CD4-positive, alpha-beta T cell (primary cell): Measurements from ENCODE around the gene C14orf180. TPM values are rescaled to one million over a fixed set of nuclear protein-coding genes. Genes with fewer than 3 reads are reported as not detected.

ENCODE experiments used
- ATAC-seq: fragments of 200-7000 bp; cut with Tn5 transposase; one replicate; pipeline ENCODE4 v1.10.0; 2022; ENCODE audit warnings: mild to moderate bottlenecking; ENCODE audit not compliant: poor library complexity
- CTCF ChIA-PET: fragments of 350-600 bp; sonication (Branson Sonifier 250); formaldehyde crosslinking; loops from one replicate; lab custom pipeline; 2021; ENCODE audit warnings: antibody characterized with exemption, inconsistent platforms; lab: Charles Lee
- POLR2A ChIA-PET: fragments of 350-600 bp; sonication (Branson Sonifier 250); formaldehyde crosslinking; loops from one replicate; lab custom pipeline; 2021; ENCODE audit warnings: antibody characterized with exemption, inconsistent platforms; lab: Charles Lee
- DNase-seq, 14 experiments: peaks; one replicate each; pipeline ENCODE4 v3.0.0-alpha.2; 2013 to 2020; ENCODE audit warnings: mixed read lengths in 2 of 14
- H3K27ac ChIP-seq, 2 donors: one replicate each; pipeline versions ENCODE4 v1.5.1 to v1.7.0; 2013; ENCODE audit warnings: low read length in 2 of 2, low read depth in 1 of 2, mild to moderate bottlenecking in 1 of 2
- H3K27me3 ChIP-seq, 2 experiments: 1 replicate in 1 of 2; 2 replicates in 1 of 2; pipeline versions ENCODE4 v1.6.1 to v1.7.0; 2013; ENCODE audit warnings: low read length in 2 of 2, control low read depth in 1 of 2, mild to moderate bottlenecking in 1 of 2, moderate library complexity in 1 of 2; ENCODE audit not compliant: insufficient read depth in 2 of 2, control insufficient read depth in 1 of 2
- H3K36me3 ChIP-seq: one replicate; pipeline ENCODE4 v1.6.1; 2013; ENCODE audit warnings: low read length, control low read depth; ENCODE audit not compliant: insufficient read depth
- H3K4me1 ChIP-seq: one replicate; pipeline ENCODE4 v1.6.1; 2013; ENCODE audit warnings: low read length, control low read depth; ENCODE audit not compliant: insufficient read depth
- H3K4me3 ChIP-seq: one replicate; pipeline ENCODE4 v1.5.1; 2013; ENCODE audit warnings: mild to moderate bottlenecking, low read length, moderate library complexity
- H3K9me3 ChIP-seq, 2 experiments: 1 replicate in 1 of 2; 2 replicates in 1 of 2; pipeline versions ENCODE4 v1.6.1 to v1.7.0; 2013; ENCODE audit warnings: low read length in 2 of 2, mild to moderate bottlenecking in 2 of 2, control low read depth in 1 of 2, moderate library complexity in 1 of 2; ENCODE audit not compliant: control insufficient read depth in 1 of 2, insufficient read depth in 1 of 2
- H3K27ac Mint-ChIP-seq: one replicate; pipeline ENCODE4 v1.8.0; 2020; ENCODE audit warnings: mixed read lengths
- H3K27me3 Mint-ChIP-seq: one replicate; pipeline ENCODE4 v1.8.0; 2021; ENCODE audit warnings: mixed read lengths
- H3K36me3 Mint-ChIP-seq: one replicate; pipeline ENCODE4 v1.8.0; 2021; ENCODE audit warnings: low read depth, mixed read lengths
- H3K4me1 Mint-ChIP-seq: one replicate; pipeline ENCODE4 v1.8.0; 2021; ENCODE audit warnings: low read depth, mixed read lengths
- H3K4me3 Mint-ChIP-seq: one replicate; pipeline ENCODE4 v1.8.0; 2020; ENCODE audit warnings: mild to moderate bottlenecking, mixed read lengths
- H3K9me3 Mint-ChIP-seq: one replicate; pipeline ENCODE4 v1.8.0; 2020; ENCODE audit warnings: mixed read lengths
- CTCF ChIP-seq: fragments of 200-600 bp; IDR thresholded peaks from one replicate; pipeline ENCODE4 v1.8.0; 2022; ENCODE audit warnings: antibody characterized with exemption, mild to moderate bottlenecking
- intact Hi-C, 2 experiments: fragments of 100-400 bp; cut with DNase I in 1 of 2; cut with micrococcal nuclease in 1 of 2; formaldehyde crosslinking; loops; one replicate each; pipeline versions ENCODE4 v1.15.1 to v1.9.0; 2023 to 2025; cut with DNase I, micrococcal nuclease
- total RNA-seq, 174 experiments: library from RNA in 2 of 174; stranded (reverse) in 2 of 174; gene quantifications; one replicate each; pipeline ENCODE4 v1.2.3 and lab custom pipeline; 2021 to 2026

The C14orf180 gene
- total RNA-seq, 2 experiments from 2014 or later, result not detected

- Mint-ChIP-seq H3K27ac (no peak overlapping the region), H3K9me3 (no peaks in the 10 kb centered on the region), H3K4me1 (no peaks in the 10 kb centered on the region), H3K36me3 (no peaks in the 10 kb centered on the region), H3K27me3 (peaks cover 28% of the 10 kb centered on the region), H3K4me3 (no peak overlapping the region)
- Histone ChIP-seq H3K4me1 (no peaks in the 10 kb centered on the region), H3K9me3 (peaks cover 0 to 13% of the 10 kb centered on the region in 2 experiments), H3K4me3 (no peak overlapping the region), H3K36me3 (no peaks in the 10 kb centered on the region), H3K27ac (no peak overlapping the region), H3K27me3 (peaks cover 0 to 4% of the 10 kb centered on the region in 2 experiments)
- POLR2A ChIA-PET, result no interaction called here
- intact Hi-C loops, result no loop called here
- no peak for DNase-seq
- no peak for ATAC-seq
- TF ChIP-seq CTCF, result no peak
- CTCF ChIA-PET, result no interaction called here
Observed at GRCh38 chr14:104596451-104596918, 16.9 kb downstream of the C14orf180 start.

GRCh38 chr14:104596927-104597351 is 17.4 kb downstream of the C14orf180 start:
- H3K4me3 Mint-ChIP-seq, result no peak overlapping the region
- ATAC-seq (no peak), DNase-seq (no peak)
- H3K4me3 ChIP-seq, result no peak overlapping the region
- TF ChIP-seq CTCF, result no peak
- H3K27ac ChIP-seq, result no peak overlapping the region
- H3K4me1 ChIP-seq, result no peaks in the 10 kb centered on the region
- peaks cover 0 to 6% of the 10 kb centered on the region in 2 experiments for H3K27me3 ChIP-seq
- H3K9me3 Mint-ChIP-seq, result no peaks in the 10 kb centered on the region
- intact Hi-C loops, result no loop called here
- H3K9me3 ChIP-seq, result peaks cover 0 to 8% of the 10 kb centered on the region in 2 experiments
- peaks cover 30% of the 10 kb centered on the region for H3K27me3 Mint-ChIP-seq
- H3K4me1 Mint-ChIP-seq, result no peaks in the 10 kb centered on the region
- H3K27ac Mint-ChIP-seq, result no peak overlapping the region
- POLR2A ChIA-PET, result no interaction called here
- no peaks in the 10 kb centered on the region for H3K36me3 ChIP-seq
- CTCF ChIA-PET, result no interaction called here
- no peaks in the 10 kb centered on the region for H3K36me3 Mint-ChIP-seq

DNA sequence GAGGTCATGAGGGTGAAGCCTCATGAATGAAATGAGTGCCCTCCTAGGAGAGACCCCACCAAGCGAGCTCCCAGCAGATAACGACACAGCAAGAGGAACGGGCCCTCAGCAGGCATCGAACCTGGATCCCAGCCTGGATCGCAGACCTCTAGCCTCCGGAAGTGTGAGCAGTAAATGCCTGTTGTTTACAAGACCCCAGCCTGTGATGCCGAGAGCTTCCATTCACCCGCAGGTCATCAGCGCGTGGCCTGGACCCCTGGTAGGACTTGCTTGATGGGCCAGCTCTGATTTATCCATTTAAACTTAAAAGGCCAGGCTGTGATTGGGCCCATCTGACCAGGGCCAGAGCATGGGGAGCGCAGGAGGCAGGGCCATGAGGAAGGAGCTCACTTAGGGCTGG is 18.0 kb downstream of the C14orf180 start:
- Histone ChIP-seq H3K4me3 (no peak overlapping the region), H3K9me3 (peaks cover 0 to 6% of the 10 kb centered on the region in 2 experiments), H3K4me1 (no peaks in the 10 kb centered on the region), H3K36me3 (no peaks in the 10 kb centered on the region), H3K27me3 (peaks cover 3 to 12% of the 10 kb centered on the region in 2 experiments), H3K27ac (no peak overlapping the region)
- CTCF ChIA-PET, result no interaction called here
- peaks cover 32% of the 10 kb centered on the region for H3K27me3 Mint-ChIP-seq
- DNase-seq (peak in 1 of 14 experiments; percentile 1), ATAC-seq (no peak)
- no peaks in the 10 kb centered on the region for H3K36me3 Mint-ChIP-seq
- no peak overlapping the region for H3K27ac Mint-ChIP-seq
- no peaks in the 10 kb centered on the region for H3K4me1 Mint-ChIP-seq
- H3K4me3 Mint-ChIP-seq, result no peak overlapping the region
- H3K9me3 Mint-ChIP-seq, result no peaks in the 10 kb centered on the region
- POLR2A ChIA-PET, result no interaction called here
- TF ChIP-seq CTCF, result no peak
- intact Hi-C loops, result no loop called here
